Kasumi-1 (cell line): ENCODE data around the gene NUP62CL.
"Not testable (repeated sequence)": the region's sequence is repeated elsewhere in the genome, so short reads cannot be mapped to it uniquely, and the experiment has no call there.

Source experiments
- DNase-seq, 2 experiments: peaks; one replicate each; lab custom pipeline; 2025; lab: John Stamatoyannopoulos, UW

Gene NUP62CL, protein sequence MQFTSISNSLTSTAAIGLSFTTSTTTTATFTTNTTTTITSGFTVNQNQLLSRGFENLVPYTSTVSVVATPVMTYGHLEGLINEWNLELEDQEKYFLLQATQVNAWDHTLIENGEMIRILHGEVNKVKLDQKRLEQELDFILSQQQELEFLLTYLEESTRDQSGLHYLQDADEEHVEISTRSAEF

GRCh38 chrX:107205770-107206696, at the start of gene NUP62CL, which contains the start of gene DNAAF6:
NUP62CL (minus strand) TSS chrX:107206433; CDS start chrX:107175146, 31,287 bp downstream.
DNAAF6 (plus strand) TSS chrX:107206611; CDS start chrX:107212876, 6,265 bp downstream.
- no peak for DNase-seq

- DNase-seq, result no peak
These were observed 22.2 kb upstream of the NUP62CL start for GRCh38 chrX:107228486-107228819.

GRCh38 chrX:107227780-107228485, 21.7 kb upstream of the NUP62CL start:
- peak; percentile 9 to 30 for DNase-seq

DNA sequence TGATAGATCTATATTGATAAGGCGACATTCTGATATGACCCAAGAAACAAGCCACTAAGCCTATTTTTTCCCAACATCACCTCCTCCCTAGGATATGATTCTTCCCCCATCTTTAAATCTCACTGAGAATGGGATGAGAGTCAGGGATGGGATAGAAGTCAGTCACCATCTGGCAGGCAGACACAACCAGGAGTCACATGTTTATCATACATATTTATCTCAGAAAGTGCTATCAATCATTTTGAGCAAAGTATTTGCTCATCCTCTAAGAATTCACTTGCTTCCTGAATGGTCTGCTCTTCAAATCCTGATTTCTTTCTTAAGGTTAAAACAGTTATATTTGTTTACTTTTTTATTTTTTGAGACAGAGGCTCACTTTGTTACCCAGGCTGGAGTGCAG, 20.5 kb upstream of the NUP62CL start:
- DNase-seq, result no peak

DNA sequence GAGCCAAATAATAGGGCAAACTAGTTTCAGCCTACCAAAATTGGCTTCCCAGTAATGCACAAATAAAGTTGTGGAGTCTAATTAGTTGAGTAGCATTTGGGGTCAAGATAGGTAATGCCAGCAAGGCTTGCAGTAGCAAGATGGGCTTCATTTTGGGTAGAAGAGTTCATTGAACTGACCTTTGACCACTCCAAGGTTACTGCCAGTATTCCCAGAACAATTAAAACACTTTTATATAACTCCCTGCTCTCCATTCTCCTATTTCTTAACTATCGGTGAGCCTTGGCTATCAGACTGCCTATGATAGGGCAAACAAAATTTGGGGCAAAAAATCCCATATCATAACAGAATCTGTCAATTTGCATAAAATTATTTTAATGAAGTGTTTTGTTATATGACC, 7.2 kb upstream of the NUP62CL start:
- no peak for DNase-seq

- DNase-seq, result no peak
These were observed 1.7 kb upstream of the NUP62CL start for GRCh38 chrX:107207943-107208342.

GRCh38 chrX:107207089-107207488, 856 bp upstream of the NUP62CL start:
- DNase-seq, result no peak

- DNase-seq, result no peak
These were observed 448 bp upstream of the NUP62CL start for GRCh38 chrX:107206697-107207065.

GRCh38 chrX:107204068-107204605, 2.1 kb downstream of the NUP62CL start:
- no peak for DNase-seq

GRCh38 chrX:107199491-107199890, 6.7 kb downstream of the NUP62CL start:
- no peak for DNase-seq

GRCh38 chrX:107198074-107198473, 8.2 kb downstream of the NUP62CL start:
- not testable (repeated sequence) for DNase-seq

GRCh38 chrX:107197319-107197718, 8.9 kb downstream of the NUP62CL start:
- no peak for DNase-seq

- DNase-seq, result no peak
These were observed 34.7 kb downstream of the NUP62CL start for GRCh38 chrX:107171369-107172102.

DNA sequence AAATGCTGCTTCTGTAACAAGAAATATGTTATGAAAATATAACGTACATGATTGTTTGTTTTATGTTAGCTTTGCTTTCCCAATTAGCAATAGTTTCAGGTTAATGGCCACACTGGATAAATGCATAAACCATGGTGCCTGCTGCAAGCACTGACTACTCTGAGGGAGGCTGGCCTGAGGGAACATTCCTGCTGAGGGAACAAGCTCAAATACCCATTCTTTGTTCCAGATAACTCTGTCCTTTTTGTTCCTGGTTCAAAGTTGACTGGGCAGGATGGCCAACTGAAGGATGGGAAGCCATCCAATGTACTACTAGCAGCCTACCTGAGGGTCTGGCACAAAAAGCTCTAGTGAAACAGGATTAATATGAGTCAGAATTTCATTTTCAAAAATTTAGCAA, 37.5 kb downstream of the NUP62CL start:
- no peak for DNase-seq

GRCh38 chrX:107168257-107168656, 38.0 kb downstream of the NUP62CL start:
- no peak for DNase-seq

- no peak for DNase-seq
These were observed 38.9 kb downstream of the NUP62CL start for GRCh38 chrX:107167163-107167921.

DNA sequence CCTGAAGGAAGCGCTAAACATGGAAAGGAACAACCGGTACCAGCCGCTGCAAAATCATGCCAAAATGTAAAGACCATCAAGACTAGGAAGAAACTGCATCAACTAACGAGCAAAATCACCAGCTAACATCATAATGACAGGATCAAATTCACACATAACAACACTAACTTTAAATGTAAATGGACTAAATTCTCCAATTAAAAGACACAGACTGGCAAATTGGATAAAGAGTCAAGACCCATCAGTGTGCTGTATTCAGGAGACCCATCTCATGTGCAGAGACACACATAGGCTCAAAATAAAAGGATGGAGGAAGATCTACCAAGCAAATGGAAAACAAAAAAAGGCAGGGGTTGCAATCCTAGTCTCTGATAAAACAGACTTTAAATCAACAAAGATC, 48.6 kb downstream of the NUP62CL start:
- not testable (repeated sequence) for DNase-seq

DNA sequence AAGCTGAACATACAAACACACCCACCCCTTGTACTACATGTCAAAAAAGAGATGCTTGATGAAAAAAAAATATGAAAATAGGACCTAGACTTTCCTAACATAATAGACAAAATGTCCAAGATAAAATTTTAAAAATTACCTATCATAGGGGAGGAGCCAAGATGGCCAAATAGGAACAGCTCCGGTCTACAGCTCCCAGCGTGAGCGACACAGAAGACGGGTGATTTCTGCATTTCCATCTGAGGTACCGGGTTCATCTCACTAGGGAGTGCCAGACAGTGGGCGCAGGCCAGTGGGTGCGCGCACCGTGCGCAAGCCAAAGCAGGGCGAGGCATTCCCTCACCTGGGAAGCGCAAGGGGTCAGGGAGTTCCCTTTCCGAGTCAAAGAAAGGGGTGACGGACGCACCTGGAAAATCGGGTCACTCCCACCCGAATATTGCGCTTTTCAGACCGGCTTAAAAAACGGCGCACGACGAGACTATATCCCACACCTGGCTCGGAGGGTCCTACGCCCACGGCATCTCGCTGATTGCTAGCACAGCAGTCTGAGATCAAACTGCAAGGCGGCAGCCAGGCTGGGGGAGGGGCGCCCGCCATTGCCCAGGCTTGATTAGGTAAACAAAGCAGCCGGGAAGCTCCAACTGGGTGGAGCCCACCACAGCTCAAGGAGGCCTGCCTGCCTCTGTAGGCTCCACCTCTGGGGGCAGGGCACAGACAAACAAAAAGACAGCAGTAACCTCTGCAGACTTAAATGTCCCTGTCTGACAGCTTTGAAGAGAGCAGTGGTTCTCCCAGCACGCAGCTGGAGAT, 50.4 kb downstream of the NUP62CL start:
- DNase-seq, result not testable (repeated sequence)

DNA sequence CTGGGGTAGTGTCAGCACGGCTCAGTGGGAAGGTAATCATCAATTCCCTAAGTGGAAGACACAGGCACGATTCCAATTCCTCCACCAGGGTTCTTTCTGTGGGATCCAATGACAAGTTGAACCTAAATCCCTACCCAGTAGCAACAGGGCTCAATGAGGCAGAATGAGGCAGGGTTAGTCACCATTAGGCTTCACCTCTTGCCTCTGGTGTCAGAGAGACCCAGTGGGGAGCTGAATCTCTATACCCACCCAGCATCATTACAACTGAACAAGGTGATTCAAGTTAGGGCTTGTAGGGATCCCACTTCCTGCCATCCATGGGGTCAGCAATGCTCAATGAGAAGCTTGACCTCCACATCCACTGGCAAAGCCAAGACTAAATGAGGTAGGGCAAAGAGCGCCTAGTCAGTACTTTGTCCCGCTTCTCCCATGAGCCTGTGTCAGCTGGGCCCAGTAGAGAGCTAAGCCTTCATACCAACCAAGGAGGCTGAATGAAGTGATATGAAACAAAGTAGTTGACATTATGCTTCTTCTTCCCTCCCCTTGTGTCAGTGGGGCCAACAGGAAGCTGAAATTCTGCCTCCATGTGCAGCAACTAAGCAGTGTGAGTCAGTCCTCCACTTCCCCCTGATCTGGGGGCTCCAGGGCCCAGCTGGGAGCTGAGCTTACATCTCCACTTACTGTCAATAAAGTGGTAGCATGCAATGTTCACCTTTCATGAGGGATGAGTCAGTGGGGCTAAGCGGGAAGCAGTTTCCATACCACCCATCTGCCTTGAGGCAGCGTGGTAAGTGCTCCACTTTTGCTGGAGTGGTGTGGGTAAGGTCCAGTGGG, 51.2 kb downstream of the NUP62CL start:
- peak in 1 of 2 experiments; percentile 3 for DNase-seq
